ENCODE results near the gene AP2S1. TPM values are rescaled to one million over a fixed set of nuclear protein-coding genes. Genes with fewer than 3 reads are reported as not detected.
A peak's percentile ranks its signal among the peaks of the same experiment; 100 is the strongest.

AP2S1 gene
- total RNA-seq, 3 donors from 2014 or later, result 90.8 to 141 (median 107) TPM

DNA sequence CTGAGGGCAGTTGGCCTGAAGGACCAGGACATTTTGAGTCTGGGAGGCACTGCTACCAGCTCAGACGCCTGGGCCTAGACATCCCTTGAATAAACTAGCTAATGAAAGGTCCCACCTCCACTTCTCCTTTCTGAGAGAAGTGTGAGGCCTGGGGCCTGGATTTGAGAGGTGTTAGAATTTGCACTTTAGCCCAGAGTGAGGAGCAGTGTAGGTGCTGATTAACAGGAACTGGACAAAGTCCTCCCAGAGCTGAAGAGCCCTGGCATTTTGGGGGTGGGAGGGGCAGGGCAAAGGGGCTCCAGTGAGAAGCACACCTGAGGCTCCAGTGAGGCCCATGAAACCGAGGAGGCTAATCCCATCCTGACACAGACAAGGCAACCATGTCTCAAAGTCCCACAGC lies 47.1 kb downstream of the AP2S1 start:
- intact Hi-C loops (cut with DNase I, micrococcal nuclease), result no loop called here
- TF ChIP-seq, protein P1, sequence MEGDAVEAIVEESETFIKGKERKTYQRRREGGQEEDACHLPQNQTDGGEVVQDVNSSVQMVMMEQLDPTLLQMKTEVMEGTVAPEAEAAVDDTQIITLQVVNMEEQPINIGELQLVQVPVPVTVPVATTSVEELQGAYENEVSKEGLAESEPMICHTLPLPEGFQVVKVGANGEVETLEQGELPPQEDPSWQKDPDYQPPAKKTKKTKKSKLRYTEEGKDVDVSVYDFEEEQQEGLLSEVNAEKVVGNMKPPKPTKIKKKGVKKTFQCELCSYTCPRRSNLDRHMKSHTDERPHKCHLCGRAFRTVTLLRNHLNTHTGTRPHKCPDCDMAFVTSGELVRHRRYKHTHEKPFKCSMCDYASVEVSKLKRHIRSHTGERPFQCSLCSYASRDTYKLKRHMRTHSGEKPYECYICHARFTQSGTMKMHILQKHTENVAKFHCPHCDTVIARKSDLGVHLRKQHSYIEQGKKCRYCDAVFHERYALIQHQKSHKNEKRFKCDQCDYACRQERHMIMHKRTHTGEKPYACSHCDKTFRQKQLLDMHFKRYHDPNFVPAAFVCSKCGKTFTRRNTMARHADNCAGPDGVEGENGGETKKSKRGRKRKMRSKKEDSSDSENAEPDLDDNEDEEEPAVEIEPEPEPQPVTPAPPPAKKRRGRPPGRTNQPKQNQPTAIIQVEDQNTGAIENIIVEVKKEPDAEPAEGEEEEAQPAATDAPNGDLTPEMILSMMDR (IDR thresholded peaks at IDR 0.05), result no peak
- DNase-seq, result peak in 1 of 3 donors; percentile 33
- Histone ChIP-seq H3K4me1 (ENCODE audit: low read depth) (peaks cover 4% of the 10 kb centered on the region), H3K9me3 (no peaks in the 10 kb centered on the region), H3K36me3 (ENCODE audit: low read depth) (no peaks in the 10 kb centered on the region), H3K4me3 (no peak overlapping the region)
- ATAC-seq, result peak; percentile 75

- Histone ChIP-seq H3K4me3 (no peak overlapping the region), H3K9me3 (no peaks in the 10 kb centered on the region), H3K4me1 (ENCODE audit: low read depth) (peaks cover 4% of the 10 kb centered on the region), H3K36me3 (ENCODE audit: low read depth) (no peaks in the 10 kb centered on the region)
- DNase-seq (no peak), ATAC-seq (no peak)
- TF ChIP-seq, protein P1 (IDR thresholded peaks at IDR 0.05), result no peak
- intact Hi-C loops (cut with DNase I, micrococcal nuclease), result no loop called here
Observed at GRCh38 chr19:46802152-46802551, 48.5 kb downstream of the AP2S1 start.

GRCh38 chr19:46798713-46799112 lies 51.9 kb downstream of the AP2S1 start:
- Histone ChIP-seq H3K4me1 (ENCODE audit: low read depth) (peaks cover 4% of the 10 kb centered on the region), H3K36me3 (ENCODE audit: low read depth) (no peaks in the 10 kb centered on the region), H3K9me3 (no peaks in the 10 kb centered on the region), H3K4me3 (no peak overlapping the region)
- intact Hi-C loops (cut with DNase I, micrococcal nuclease), result no loop called here
- ATAC-seq (no peak), DNase-seq (no peak)
- TF ChIP-seq, protein P1 (IDR thresholded peaks at IDR 0.05), result no peak

DNA sequence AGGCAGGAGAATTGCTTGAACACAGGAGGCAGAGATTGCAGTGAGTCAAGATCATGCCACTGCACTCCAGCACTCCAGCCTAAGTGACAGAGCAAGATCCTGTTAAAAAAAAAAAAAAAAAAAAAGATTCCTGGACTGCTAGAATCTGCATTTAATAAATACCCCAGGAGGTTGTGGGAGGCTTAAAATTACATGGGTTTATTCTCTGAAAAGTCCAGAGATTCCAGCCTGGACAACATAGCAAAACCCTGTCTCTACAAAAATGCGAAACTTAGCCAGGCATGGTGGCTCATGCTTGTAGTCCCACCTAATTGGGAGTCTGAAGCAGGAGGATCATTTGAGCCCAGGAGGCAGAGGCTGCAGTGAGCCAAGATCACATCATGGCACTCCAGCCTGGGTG lies 52.8 kb downstream of the AP2S1 start:
- TF ChIP-seq, protein P1 (IDR thresholded peaks at IDR 0.05), result no peak
- Histone ChIP-seq H3K4me3 (no peak overlapping the region), H3K9me3 (no peaks in the 10 kb centered on the region), H3K4me1 (ENCODE audit: low read depth) (peaks cover 4% of the 10 kb centered on the region), H3K36me3 (ENCODE audit: low read depth) (no peaks in the 10 kb centered on the region)
- no peak for ATAC-seq
- intact Hi-C loops (cut with DNase I, micrococcal nuclease), result no loop called here
- DNase-seq, result no peak

DNA sequence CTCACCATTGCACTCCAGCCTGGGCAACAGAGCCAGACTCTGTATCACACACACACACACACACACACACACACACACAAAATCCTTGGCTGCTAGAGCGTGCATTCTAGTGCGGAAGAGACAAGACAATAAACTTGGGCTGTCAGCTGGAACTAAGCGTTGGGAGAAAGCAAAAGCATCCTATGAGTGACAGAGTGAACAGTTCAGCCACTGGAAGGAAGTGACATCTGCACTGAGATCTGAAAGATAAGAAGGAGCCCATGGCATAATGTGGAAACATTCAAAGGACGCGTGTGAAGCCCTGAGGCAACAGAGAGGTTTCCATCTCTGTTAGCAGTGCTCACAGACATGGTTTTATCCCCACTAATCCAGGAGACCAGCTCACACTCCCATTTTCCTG lies 58.7 kb downstream of the AP2S1 start:
- DNase-seq (no peak), ATAC-seq (no peak)
- intact Hi-C loops (cut with DNase I, micrococcal nuclease), result no loop called here
- no peaks in the 10 kb centered on the region for H3K36me3 ChIP-seq (ENCODE audit: low read depth)
- no peaks in the 10 kb centered on the region for H3K4me1 ChIP-seq (ENCODE audit: low read depth)
- no peak overlapping the region for H3K4me3 ChIP-seq
- TF ChIP-seq, protein P1 (IDR thresholded peaks at IDR 0.05), result no peak
- H3K9me3 ChIP-seq, result no peaks in the 10 kb centered on the region

GRCh38 chr19:46789371-46789770 lies 61.3 kb downstream of the AP2S1 start:
- Histone ChIP-seq H3K4me1 (ENCODE audit: low read depth) (peaks cover 18% of the 10 kb centered on the region), H3K36me3 (ENCODE audit: low read depth) (no peaks in the 10 kb centered on the region), H3K4me3 (no peak overlapping the region), H3K9me3 (no peaks in the 10 kb centered on the region)
- TF ChIP-seq, protein P1 (IDR thresholded peaks at IDR 0.05), result no peak
- DNase-seq, result no peak
- intact Hi-C loops (cut with DNase I, micrococcal nuclease), result no loop called here
- no peak for ATAC-seq
